Panc1 (cell line): ENCODE data around the gene SPOCK1.

Experiments used
- POLR2AphosphoS5 ChIP-seq: IDR thresholded peaks from 2 replicates; pipeline ENCODE4 v1.6.1; 2012; ENCODE audit warnings: mild to moderate bottlenecking, low read depth, low read length, moderate library complexity
- SIN3A ChIP-seq: IDR thresholded peaks from 2 replicates; pipeline ENCODE4 v1.6.1; 2012; ENCODE audit warnings: low read depth, mild to moderate bottlenecking, low read length, moderate library complexity, borderline replicate concordance; ENCODE audit not compliant: insufficient read depth
- TCF7L2 ChIP-seq: IDR thresholded peaks from 2 replicates; pipeline ENCODE4 v1.6.1; 2011; ENCODE audit warnings: mild to moderate bottlenecking, low read depth, low read length, inconsistent platforms
- TF ChIP-seq, protein P1 (sequence below): fragments of 450-650 bp; IDR thresholded peaks from 2 replicates; pipeline ENCODE4 v1.5.1; 2017; ENCODE audit warnings: mild to moderate bottlenecking

DNA sequence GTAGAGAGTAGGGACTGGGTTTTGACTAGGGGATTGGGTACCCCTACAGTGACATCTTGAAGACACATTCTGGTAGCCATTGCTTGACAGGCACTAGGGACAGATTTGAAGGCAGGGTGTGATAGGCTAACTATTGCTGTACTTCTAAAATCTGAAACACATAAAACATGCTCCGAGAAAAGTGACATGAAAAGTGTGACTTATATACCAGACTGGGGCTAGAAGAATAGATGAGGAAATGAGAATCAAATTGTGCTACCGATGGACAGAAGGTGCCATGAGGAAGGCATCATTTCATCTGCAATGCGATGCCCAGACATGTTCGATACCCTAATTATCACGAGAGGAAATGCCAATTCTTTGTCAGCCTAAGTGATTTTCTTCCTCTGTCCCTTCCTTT, 475.8 kb downstream of the SPOCK1 start:
- TF ChIP-seq, protein P1, sequence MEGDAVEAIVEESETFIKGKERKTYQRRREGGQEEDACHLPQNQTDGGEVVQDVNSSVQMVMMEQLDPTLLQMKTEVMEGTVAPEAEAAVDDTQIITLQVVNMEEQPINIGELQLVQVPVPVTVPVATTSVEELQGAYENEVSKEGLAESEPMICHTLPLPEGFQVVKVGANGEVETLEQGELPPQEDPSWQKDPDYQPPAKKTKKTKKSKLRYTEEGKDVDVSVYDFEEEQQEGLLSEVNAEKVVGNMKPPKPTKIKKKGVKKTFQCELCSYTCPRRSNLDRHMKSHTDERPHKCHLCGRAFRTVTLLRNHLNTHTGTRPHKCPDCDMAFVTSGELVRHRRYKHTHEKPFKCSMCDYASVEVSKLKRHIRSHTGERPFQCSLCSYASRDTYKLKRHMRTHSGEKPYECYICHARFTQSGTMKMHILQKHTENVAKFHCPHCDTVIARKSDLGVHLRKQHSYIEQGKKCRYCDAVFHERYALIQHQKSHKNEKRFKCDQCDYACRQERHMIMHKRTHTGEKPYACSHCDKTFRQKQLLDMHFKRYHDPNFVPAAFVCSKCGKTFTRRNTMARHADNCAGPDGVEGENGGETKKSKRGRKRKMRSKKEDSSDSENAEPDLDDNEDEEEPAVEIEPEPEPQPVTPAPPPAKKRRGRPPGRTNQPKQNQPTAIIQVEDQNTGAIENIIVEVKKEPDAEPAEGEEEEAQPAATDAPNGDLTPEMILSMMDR = no peak
- TF ChIP-seq TCF7L2 (no peak), POLR2AphosphoS5 (no peak), SIN3A (no peak)
